ENCODE measurements around the gene FXR1. TPM values are rescaled to one million over a fixed set of nuclear protein-coding genes. Genes with fewer than 3 reads are reported as not detected.

Gene FXR1
- total and polyA plus RNA-seq, 2 of the 13 experiments (the other 11 are each of a cell fraction or from before 2014, with no cell fraction given): 104 to 132 TPM

- TF ChIP-seq TBX2 (CRISPR knock-in tag; IDR thresholded peaks at IDR 0.05; ENCODE audit: borderline replicate concordance): peak; percentile 37; the same call in 1 of the 2 replicates
- TF ChIP-seq POLR2G (IDR thresholded peaks at IDR 0.05; ENCODE audit: low read depth, low read length): peak; percentile 92
- 0 out of 2 replicates have a peak, but pooled peaks have one; percentile 50 for TF ChIP-seq SIN3B (IDR thresholded peaks at IDR 0.05; ENCODE audit: low read length)
- peak; percentile 44; the same call in 1 of the 2 replicates for TF ChIP-seq KAT8 (CRISPR knock-in tag; IDR thresholded peaks at IDR 0.05)
- TF ChIP-seq ELK4 (CRISPR knock-in tag; IDR thresholded peaks at IDR 0.05; ENCODE audit: borderline replicate concordance): no peak
- TF ChIP-seq, protein P1, sequence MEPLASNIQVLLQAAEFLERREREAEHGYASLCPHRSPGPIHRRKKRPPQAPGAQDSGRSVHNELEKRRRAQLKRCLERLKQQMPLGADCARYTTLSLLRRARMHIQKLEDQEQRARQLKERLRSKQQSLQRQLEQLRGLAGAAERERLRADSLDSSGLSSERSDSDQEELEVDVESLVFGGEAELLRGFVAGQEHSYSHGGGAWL (CRISPR knock-in tag; IDR thresholded peaks at IDR 0.05): no peak
- TF ChIP-seq, protein P2, sequence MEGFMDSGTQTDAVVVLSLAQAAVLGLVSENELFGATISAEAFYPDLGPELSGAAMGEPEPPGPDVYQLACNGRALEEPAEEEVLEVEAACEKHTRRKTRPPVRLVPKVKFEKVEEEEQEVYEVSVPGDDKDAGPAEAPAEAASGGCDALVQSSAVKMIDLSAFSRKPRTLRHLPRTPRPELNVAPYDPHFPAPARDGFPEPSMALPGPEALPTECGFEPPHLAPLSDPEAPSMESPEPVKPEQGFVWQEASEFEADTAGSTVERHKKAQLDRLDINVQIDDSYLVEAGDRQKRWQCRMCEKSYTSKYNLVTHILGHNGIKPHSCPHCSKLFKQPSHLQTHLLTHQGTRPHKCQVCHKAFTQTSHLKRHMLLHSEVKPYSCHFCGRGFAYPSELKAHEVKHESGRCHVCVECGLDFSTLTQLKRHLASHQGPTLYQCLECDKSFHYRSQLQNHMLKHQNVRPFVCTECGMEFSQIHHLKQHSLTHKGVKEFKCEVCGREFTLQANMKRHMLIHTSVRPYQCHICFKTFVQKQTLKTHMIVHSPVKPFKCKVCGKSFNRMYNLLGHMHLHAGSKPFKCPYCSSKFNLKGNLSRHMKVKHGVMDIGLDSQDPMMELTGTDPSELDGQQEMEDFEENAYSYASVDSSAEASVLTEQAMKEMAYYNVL (CRISPR knock-in tag; IDR thresholded peaks at IDR 0.05; ENCODE audit: borderline replicate concordance): no peak
- peak; percentile 30; the same call in 1 of the 2 replicates for TF ChIP-seq ZNF225 (CRISPR knock-in tag; IDR thresholded peaks at IDR 0.05)
- TF ChIP-seq ZBTB37 (CRISPR knock-in tag; IDR thresholded peaks at IDR 0.05): no peak
- TF ChIP-seq, protein P3, sequence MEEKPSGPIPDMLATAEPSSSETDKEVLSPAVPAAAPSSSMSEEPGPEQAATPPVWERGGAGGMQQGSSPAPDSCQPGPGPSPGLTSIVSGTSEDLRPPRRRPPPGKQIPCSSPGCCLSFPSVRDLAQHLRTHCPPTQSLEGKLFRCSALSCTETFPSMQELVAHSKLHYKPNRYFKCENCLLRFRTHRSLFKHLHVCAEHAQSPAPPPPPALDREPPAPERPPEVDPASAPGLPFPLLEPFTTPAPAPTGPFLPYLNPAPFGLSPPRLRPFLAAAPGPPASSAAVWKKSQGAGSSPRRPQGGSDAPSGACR (CRISPR knock-in tag; IDR thresholded peaks at IDR 0.05): peak; percentile 86
- 0 out of 2 replicates have a peak, but pooled peaks have one; percentile 62 for TF ChIP-seq MTF2 (CRISPR knock-in tag; IDR thresholded peaks at IDR 0.05; ENCODE audit: borderline replicate concordance)
- 0 out of 2 replicates have a peak, but pooled peaks have one; percentile 13 for TF ChIP-seq ZNF280B (CRISPR knock-in tag; IDR thresholded peaks at IDR 0.05; ENCODE audit: borderline replicate concordance)
- TF ChIP-seq ZNF160 (CRISPR knock-in tag; IDR thresholded peaks at IDR 0.05): peak; percentile 43; the same call in 1 of the 2 replicates
- peak; percentile 76; the same call in 1 of the 2 replicates for TF ChIP-seq KDM5B (CRISPR knock-in tag; IDR thresholded peaks at IDR 0.05; ENCODE audit: borderline replicate concordance)
- TF ChIP-seq KMT2A (CRISPR knock-in tag; IDR thresholded peaks at IDR 0.05): 0 out of 2 replicates have a peak, but pooled peaks have one; percentile 32
- TF ChIP-seq MZF1 (CRISPR knock-in tag; IDR thresholded peaks at IDR 0.05; ENCODE audit: borderline replicate concordance): no peak
- TF ChIP-seq GLI4 (CRISPR knock-in tag; IDR thresholded peaks at IDR 0.05; ENCODE audit: borderline replicate concordance): peak; percentile 16; the same call in 1 of the 2 replicates
- TF ChIP-seq, protein P4, sequence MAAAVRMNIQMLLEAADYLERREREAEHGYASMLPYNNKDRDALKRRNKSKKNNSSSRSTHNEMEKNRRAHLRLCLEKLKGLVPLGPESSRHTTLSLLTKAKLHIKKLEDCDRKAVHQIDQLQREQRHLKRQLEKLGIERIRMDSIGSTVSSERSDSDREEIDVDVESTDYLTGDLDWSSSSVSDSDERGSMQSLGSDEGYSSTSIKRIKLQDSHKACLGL (CRISPR knock-in tag; IDR thresholded peaks at IDR 0.05): peak; percentile 47; the same call in 1 of the 2 replicates
Measured at GRCh38 chr3:180912304-180913296, at the start of gene FXR1 (continued).
